Right kidney (tissue), 1 donor: ENCODE measurements around the gene DLX2.

Experiments
- DNase-seq: peaks from one replicate; pipeline ENCODE4 v3.0.0-alpha.2; 2016

The DLX2 gene

GRCh38 chr2:172107690-172108586, 5.2 kb upstream of the DLX2 start:
- DNase-seq = peak; percentile 41

- peak; percentile 74 for DNase-seq
These were observed 3.6 kb upstream of the DLX2 start for GRCh38 chr2:172106108-172106961.

DNA sequence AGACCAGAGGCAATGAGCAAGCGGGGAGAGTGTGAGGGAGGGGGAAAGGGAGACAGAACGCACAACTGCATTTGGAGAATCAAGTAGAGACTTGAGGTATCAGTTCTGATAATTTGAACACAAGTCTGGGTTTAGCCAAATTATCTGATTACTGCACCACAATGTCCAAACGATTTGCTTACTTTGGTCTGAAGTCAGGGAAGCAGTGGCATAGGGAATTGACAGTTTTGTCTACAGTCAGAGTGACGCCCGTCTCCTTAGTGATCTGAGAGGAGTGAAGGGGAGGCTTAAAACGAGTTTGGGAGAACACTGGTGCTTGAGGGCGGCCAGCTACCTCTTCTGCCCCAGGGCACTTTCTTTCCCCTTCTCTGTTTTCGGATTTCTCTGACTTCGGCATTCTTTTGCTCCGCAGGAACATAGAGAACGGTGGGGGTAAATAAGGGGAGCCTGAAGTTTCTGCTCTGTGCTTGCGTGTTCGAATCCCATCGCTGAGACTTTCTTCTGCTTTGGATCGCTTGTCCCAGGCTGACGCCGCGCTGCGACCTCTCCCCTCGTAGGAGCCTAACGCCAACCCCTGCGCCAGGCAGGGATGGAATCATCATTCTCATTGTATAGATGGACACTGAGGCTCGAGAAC, 2.9 kb upstream of the DLX2 start:
- DNase-seq = peak; percentile 35

DNA sequence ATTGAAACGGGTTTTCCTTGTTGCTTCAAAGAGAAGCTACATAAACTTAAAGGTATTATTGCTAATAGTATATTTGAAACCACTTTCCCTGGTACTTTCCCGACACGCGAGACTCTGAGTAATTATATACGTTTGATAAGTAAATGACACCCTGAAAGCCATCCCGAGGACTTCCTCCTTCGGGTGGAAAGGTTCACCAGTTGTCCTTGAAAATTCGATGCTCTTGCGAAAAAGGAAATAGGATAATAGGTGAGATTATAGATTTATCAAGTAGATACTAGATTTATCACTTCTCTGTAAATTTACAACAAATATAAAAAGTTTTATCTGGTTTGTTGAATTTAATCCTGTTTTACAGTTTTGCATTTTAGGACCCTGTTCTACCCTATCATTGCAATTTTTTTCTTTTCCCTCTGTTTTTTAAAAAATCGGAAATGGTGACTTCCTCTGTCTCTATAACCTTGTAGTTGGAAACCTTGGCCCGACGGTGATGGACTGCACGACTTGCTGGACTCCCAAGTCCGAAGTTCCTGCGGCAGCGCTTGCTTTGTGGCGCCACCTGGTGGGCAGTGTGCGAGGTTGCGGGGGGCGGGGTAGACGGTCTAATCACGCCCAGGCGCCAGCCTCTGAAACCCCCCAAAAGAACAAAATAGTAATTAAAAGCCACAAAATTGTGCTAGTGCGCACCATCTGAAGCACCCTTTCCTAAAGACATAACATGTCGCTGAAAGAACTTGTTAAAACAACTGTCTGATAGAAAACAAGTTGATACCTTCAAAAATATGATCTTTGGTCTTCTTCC, 972 bp upstream of the DLX2 start:
- DNase-seq = peak; percentile 69

GRCh38 chr2:172101821-172102390, 794 bp downstream of the DLX2 start:
- DNase-seq = no peak

DNA sequence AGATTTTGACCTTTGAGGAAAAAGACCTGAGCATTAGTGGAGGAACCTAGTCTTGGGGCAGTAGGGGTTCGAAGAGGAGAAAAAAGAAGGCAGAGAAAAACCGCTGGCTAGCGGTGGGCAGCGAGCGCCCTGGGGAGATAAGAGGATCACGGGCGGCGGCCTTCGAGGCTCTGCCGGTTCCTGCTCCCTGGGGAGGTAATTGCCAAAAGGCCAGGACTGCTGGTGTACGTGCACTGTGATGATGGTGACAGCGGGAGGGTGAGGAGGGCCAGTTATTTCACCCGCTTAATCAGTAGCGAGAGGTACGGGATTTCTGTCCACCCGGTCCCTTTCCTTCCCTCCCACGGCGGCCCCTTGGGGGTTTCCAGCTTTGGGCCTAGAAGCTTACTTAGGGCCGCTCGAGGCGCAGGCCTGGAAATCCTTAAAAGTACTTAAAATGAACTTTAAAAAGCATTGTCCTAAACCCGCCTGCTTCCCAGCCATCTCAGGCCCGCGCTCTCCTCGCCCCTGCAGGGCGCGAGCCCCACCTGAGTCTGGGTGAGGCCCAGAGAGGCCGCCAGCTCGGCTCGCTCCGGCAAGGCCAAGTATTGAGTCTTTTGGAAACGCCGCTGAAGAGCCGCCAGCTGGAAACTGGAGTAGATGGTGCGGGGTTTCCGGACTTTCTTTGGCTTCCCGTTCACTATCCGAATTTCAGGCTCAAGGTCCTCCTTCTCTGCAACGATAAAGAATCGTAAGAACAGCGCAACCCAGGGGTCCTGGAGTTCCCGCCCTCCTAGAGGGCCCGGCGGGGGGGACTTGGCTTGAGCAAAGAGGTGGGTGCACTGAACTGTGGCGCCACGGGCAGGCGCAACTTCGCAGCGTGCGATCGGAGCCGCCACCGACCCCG, 1.5 kb downstream of the DLX2 start:
- DNase-seq = peak; percentile 68

GRCh38 chr2:172100080-172100934, 2.4 kb downstream of the DLX2 start:
- DNase-seq = peak; percentile 72

GRCh38 chr2:172099472-172100079, 3.1 kb downstream of the DLX2 start:
- no peak for DNase-seq

DNA sequence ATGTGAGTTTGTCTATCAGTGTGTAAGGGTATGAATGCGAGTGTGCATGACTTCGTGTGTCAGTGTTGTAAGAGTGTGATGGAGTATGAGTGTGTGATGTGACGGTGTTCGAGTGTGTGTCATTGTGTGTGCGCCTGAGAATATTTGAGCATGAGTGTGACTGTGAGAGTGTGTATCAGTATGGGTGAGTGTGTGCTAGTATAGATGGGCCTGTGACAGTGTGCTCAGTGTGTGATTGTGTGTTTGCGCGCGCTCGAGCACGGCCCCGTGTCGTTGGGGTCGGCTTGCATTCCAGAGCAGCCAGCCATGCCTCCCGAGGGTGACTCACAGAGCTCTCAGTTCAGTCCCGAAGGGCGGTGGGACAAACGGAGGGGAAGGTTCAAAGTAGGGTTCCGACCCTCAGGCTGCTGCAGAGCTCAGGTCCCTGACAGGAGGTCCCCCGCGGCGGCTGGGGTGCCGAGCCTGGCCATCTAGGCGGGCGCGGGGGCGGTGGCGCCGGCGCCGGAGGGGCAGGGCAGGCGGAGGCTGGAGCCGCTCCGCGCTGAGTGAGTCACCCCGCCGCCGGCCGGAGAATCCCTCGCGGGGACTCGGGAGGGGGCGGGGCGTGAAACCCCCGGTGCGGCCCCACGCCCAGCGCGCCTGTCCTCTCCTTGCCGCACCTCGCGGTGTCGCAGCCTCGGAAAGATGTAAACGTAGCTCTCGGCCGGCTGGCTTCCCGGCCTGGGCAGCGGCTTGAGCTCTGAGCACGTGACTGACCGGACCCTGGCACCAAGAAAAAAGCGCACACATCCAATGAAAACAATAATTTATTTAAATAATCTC, 3.8 kb downstream of the DLX2 start:
- DNase-seq = peak; percentile 86

DNA sequence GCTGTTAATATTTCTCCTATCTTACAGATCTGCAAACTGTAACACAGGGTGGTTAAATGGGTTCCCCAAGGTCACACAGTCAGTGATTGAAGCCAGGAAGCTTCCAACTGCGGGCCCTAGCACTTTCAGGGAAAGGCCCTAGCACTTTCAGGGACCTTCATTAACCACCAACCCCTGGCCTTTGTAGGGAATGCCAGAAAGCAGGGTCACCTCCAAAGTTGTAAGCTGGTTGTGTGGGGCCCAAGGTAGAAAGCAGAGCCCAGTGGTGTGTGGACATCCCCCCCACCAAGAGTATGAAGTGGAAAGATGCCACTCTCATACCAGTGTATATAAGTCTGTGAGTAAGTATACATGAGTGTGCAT, 4.4 kb downstream of the DLX2 start:
- no peak for DNase-seq

- peak; percentile 48 for DNase-seq
These were observed 5.1 kb downstream of the DLX2 start for GRCh38 chr2:172097557-172098131.

DNA sequence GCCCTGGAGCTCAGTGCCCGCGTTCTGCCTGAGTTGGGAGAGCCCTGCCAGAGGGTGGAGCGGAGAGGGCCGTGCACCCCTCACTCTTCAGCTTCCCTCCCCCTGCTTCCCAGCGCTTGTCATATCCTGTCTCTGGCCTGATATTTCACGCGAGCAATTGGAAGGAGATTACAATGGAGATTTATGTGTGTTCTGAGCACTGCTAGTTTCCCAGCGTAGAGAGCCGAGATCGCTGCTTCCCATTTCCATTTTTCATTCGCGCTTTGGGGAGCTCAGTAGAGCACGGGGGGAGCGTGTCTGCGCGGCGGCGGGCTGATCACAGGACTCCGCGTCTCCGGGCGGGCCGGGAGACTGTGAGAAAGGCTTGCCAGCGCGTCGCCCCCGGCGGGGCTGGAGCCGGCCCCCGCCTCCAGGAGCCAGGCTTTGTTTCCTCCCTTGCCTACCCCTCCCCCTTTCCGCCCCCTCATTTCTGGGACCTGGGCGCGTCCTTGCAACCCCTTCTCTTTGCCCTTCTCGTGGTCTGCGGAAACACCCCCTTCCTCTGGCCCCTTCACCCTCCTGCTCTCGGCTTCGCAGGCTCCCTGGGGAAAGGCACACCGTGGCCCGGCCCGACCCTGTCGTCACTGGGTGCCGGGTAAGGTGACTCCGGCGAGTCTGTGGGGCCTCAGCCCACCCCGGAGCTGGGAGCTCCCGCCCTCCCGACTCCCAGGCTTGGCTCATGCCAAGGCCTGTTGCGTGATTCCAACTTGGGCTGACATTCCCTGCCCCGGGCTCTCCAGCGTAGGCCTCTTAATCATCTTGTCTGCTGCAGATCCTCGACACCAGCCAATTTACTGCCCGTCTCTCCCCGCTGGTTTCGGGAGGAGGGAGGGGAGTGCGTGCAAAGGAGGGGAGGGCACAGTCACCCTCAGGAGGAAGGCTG, 5.8 kb downstream of the DLX2 start:
- peak; percentile 67 for DNase-seq

DNA sequence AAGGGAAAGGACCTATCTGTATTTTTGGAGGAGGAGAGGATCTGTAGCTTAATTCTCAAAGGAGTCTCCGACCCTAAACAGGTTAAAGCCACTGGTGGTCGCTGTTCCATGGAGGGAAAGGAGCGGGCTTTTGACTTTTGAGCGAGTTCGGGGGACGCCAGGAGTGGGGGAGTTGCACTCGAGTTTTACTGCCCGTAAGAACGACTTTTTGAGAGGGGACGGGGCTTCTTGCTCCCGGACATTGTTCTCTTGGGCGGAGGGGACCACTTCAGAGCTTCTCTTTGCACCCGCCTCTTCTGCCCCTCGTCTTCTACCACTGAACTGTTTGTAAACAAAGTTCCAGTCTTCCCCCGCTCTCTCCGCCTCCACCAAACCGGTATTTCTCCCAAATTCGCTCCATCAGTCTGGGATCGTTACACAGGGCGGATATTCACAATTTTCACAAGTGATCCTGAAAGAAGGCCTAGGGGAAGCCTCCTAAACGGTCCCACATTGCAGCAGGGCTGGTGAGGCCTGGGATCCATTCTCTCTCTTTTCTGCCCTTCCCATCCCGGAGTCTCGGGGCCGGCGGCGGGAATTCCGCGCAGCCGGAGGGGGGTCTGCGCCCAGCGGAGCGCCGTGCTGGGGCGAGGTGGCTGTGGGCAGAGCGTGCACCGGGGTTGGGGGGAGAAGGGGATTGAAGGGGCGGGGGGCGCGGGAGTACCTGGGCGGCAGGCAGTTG, 6.6 kb downstream of the DLX2 start:
- DNase-seq = peak; percentile 71

GRCh38 chr2:172095146-172095904, 7.4 kb downstream of the DLX2 start:
- DNase-seq = peak; percentile 75
